Suprapubic skin (tissue), 4 donors: ENCODE results near the gene ICAM1. TPM values are rescaled to one million over a fixed set of nuclear protein-coding genes. Genes with fewer than 3 reads are reported as not detected.
"Not testable (repeated sequence)": the region's sequence is repeated elsewhere in the genome, so short reads cannot be mapped to it uniquely, and the experiment has no call there.

Experiments used
- DNase-seq, 2 donors: peaks; one replicate each; pipeline ENCODE4 v3.0.0-alpha.2; 2019; ENCODE audit warnings: low spot score in 2 of 2
- H3K27ac ChIP-seq: fragments of 200-600 bp; sonication (generic); one replicate; pipeline ENCODE4 v1.5.1; 2019
- H3K27me3 ChIP-seq: fragments of 200-600 bp; sonication (generic); one replicate; pipeline ENCODE4 v1.5.1; 2019
- H3K36me3 ChIP-seq: fragments of 200-600 bp; sonication (generic); one replicate; pipeline ENCODE4 v1.5.1; 2019
- H3K4me1 ChIP-seq: fragments of 200-600 bp; sonication (generic); one replicate; pipeline ENCODE4 v1.5.1; 2019
- H3K4me3 ChIP-seq: fragments of 200-600 bp; sonication (generic); one replicate; pipeline ENCODE4 v1.5.1; 2019; ENCODE audit warnings: mild to moderate bottlenecking
- H3K9me3 ChIP-seq: fragments of 200-600 bp; sonication (generic); one replicate; pipeline ENCODE4 v1.5.1; 2019
- CTCF ChIP-seq, 2 donors: fragments of 200-600 bp in 1 of 2; fragments of 450-650 bp in 1 of 2; sonication (generic) in 1 of 2; IDR thresholded peaks; one replicate each; pipeline ENCODE4 v1.5.1; 2016 to 2019; ENCODE audit warnings: antibody characterized with exemption in 2 of 2, mild to moderate bottlenecking in 1 of 2, moderate library complexity in 1 of 2
- EP300 ChIP-seq: sonication (generic); formaldehyde crosslinking; IDR thresholded peaks from one replicate; pipeline ENCODE4 v1.6.1; 2017; ENCODE audit warnings: antibody characterized with exemption
- POLR2A ChIP-seq, 2 donors: fragments of 450-650 bp; IDR thresholded peaks; one replicate each; pipeline ENCODE4 v1.6.1; 2017; ENCODE audit warnings: antibody characterized with exemption in 2 of 2, mild to moderate bottlenecking in 2 of 2, moderate library complexity in 2 of 2
- POLR2AphosphoS5 ChIP-seq, 3 donors: sonication (generic); formaldehyde crosslinking; IDR thresholded peaks; one replicate each; pipeline ENCODE4 v1.6.1; 2017; ENCODE audit warnings: antibody characterized with exemption in 3 of 3
- WGBS: methylation state at CpG from one replicate; pipeline ENCODE4 v1.1.5; 2018; 5-methylcytosine and 5-hydroxymethylcytosine counted together
- total RNA-seq, 4 donors: library from RNA; depleted of rRNA; stranded (reverse); fragments of >200 nt; gene quantifications; one replicate each; pipeline ENCODE4 v1.1.0, GENCODE V29; 2016

The ICAM1 gene
- total RNA-seq, 4 donors from 2014 or later = 9.1 to 11.1 (median 9.6) TPM

- WGBS = 1% methylated on average over 18 of the region's 70 CpGs
- Histone ChIP-seq H3K27ac (peak overlapping the region; percentile 90), H3K36me3 (no peaks in the 10 kb centered on the region), H3K9me3 (no peaks in the 10 kb centered on the region), H3K4me3 (peak overlapping the region; percentile 87), H3K27me3 (no peaks in the 10 kb centered on the region), H3K4me1 (peaks cover 51% of the 10 kb centered on the region)
- TF ChIP-seq POLR2A (IDR thresholded peaks at IDR 0.05) (no peak), EP300 (no peak), POLR2AphosphoS5 (IDR thresholded peaks at IDR 0.05) (no peak), CTCF (IDR thresholded peaks at IDR 0.05) (no peak)
- DNase-seq = peak; percentile 82 to 83
Measured at GRCh38 chr19:10230173-10230860, 40.6 kb upstream of the ICAM1 start.

- Histone ChIP-seq H3K27me3 (no peaks in the 10 kb centered on the region), H3K9me3 (no peaks in the 10 kb centered on the region), H3K36me3 (no peaks in the 10 kb centered on the region), H3K4me1 (peaks cover 48% of the 10 kb centered on the region), H3K27ac (peak within 1 kb of the TSS; percentile 90), H3K4me3 (peak within 1 kb of the TSS; percentile 87)
- DNase-seq = peak; percentile 88 to 90
- TF ChIP-seq POLR2A (IDR thresholded peaks at IDR 0.05) (peak in 1 of 2 donors; percentile 41), EP300 (no peak)
- 0% methylated on average over 41 of the region's 73 CpGs for WGBS
Measured at GRCh38 chr19:10230861-10231611, 39.9 kb upstream of the ICAM1 start, which contains the start of gene S1PR2. TSS of gene S1PR2 (minus strand) at chr19:10231331. CDS start at chr19:10224905, 6,426 bp downstream.

- H3K27me3 ChIP-seq = no peaks in the 10 kb centered on the region
- H3K27ac ChIP-seq = peak overlapping the region; percentile 90
- peaks cover 46% of the 10 kb centered on the region for H3K4me1 ChIP-seq
- 76% methylated on average over 8 of the region's 8 CpGs for whole genome bisulfite sequencing
- no peaks in the 10 kb centered on the region for H3K9me3 ChIP-seq
- DNase-seq = no peak
- no peaks in the 10 kb centered on the region for H3K36me3 ChIP-seq
- TF ChIP-seq EP300 (no peak), POLR2A (IDR thresholded peaks at IDR 0.05) (no peak), POLR2AphosphoS5 (IDR thresholded peaks at IDR 0.05) (no peak), CTCF (IDR thresholded peaks at IDR 0.05) (no peak)
- H3K4me3 ChIP-seq = peak overlapping the region; percentile 87
Measured at GRCh38 chr19:10231612-10232228, 39.2 kb upstream of the ICAM1 start.

GRCh38 chr19:10233946-10234345 lies 37.0 kb upstream of the ICAM1 start:
- H3K27ac ChIP-seq = no peak overlapping the region
- peaks cover 31% of the 10 kb centered on the region for H3K4me1 ChIP-seq
- H3K9me3 ChIP-seq = no peaks in the 10 kb centered on the region
- no peak for DNase-seq
- 70% methylated on average over 4 of the region's 4 CpGs for whole genome bisulfite sequencing
- H3K36me3 ChIP-seq = no peaks in the 10 kb centered on the region
- H3K27me3 ChIP-seq = no peaks in the 10 kb centered on the region
- TF ChIP-seq POLR2AphosphoS5 (IDR thresholded peaks at IDR 0.05) (no peak), EP300 (no peak), POLR2A (IDR thresholded peaks at IDR 0.05) (no peak), CTCF (IDR thresholded peaks at IDR 0.05) (no peak)
- no peak overlapping the region for H3K4me3 ChIP-seq

- no peak overlapping the region for H3K4me3 ChIP-seq
- TF ChIP-seq CTCF (IDR thresholded peaks at IDR 0.05) (no peak), POLR2A (IDR thresholded peaks at IDR 0.05) (no peak), EP300 (no peak), POLR2AphosphoS5 (IDR thresholded peaks at IDR 0.05) (no peak)
- no peak overlapping the region for H3K27ac ChIP-seq
- peaks cover 21% of the 10 kb centered on the region for H3K4me1 ChIP-seq
- H3K27me3 ChIP-seq = no peaks in the 10 kb centered on the region
- WGBS = 78% methylated on average over 4 of the region's 4 CpGs
- no peaks in the 10 kb centered on the region for H3K36me3 ChIP-seq
- H3K9me3 ChIP-seq = no peaks in the 10 kb centered on the region
- DNase-seq = no peak
Measured at GRCh38 chr19:10235003-10235402, 35.9 kb upstream of the ICAM1 start.

- not testable (repeated sequence) for H3K36me3 ChIP-seq, DNase-seq, H3K27me3 ChIP-seq, H3K4me3 ChIP-seq, H3K27ac ChIP-seq, H3K9me3 ChIP-seq
- peaks cover 17% of the 10 kb centered on the region for H3K4me1 ChIP-seq
- WGBS = 97% methylated on average over 7 of the region's 7 CpGs
Measured at GRCh38 chr19:10235409-10235808, 35.5 kb upstream of the ICAM1 start.
